Right lobe of liver (tissue), 6 donors: ENCODE results near the gene ACTG1. TPM values are rescaled to one million over a fixed set of nuclear protein-coding genes. Genes with fewer than 3 reads are reported as not detected.

ENCODE experiments used
- ATAC-seq, 4 donors: fragments of 200-7000 bp; cut with Tn5 transposase; one replicate each; pipeline ENCODE4 v1.9.1; 2020; ENCODE audit warnings: mild to moderate bottlenecking in 4 of 4, moderate library complexity in 4 of 4
- DNase-seq, 3 donors: peaks; one replicate each; pipeline ENCODE4 v3.0.0-alpha.2; 2020
- H3K27ac ChIP-seq, 3 donors: fragments of 200-600 bp; one replicate each; pipeline ENCODE4 v1.8.0; 2022
- H3K27me3 ChIP-seq, 2 donors: fragments of 200-600 bp; one replicate each; pipeline ENCODE4 v1.8.0; 2022
- H3K36me3 ChIP-seq, 4 donors: fragments of 200-600 bp; sonication (generic) in 1 of 4; one replicate each; pipeline versions ENCODE4 v1.5.1 to v1.8.0; 2017 to 2022; ENCODE audit warnings: control low read depth in 1 of 4
- H3K4me1 ChIP-seq, 4 donors: fragments of 200-600 bp; sonication (generic) in 1 of 4; one replicate each; pipeline versions ENCODE4 v1.5.1 to v1.8.0; 2017 to 2022; ENCODE audit warnings: control low read depth in 1 of 4
- H3K4me3 ChIP-seq, 3 donors: fragments of 200-600 bp; one replicate each; pipeline ENCODE4 v1.8.0; 2022
- H3K9me3 ChIP-seq, 4 donors: fragments of 200-600 bp; sonication (generic) in 1 of 4; one replicate each; pipeline versions ENCODE4 v1.5.1 to v1.8.0; 2017 to 2022; ENCODE audit warnings: control low read depth in 1 of 4
- POLR2A ChIP-seq: fragments of 450-650 bp; IDR thresholded peaks from one replicate; pipeline ENCODE4 v1.6.1; 2017; ENCODE audit warnings: antibody characterized with exemption, mild to moderate bottlenecking
- WGBS: methylation state at CpG from one replicate; pipeline ENCODE4 v1.1.6; 2018; ENCODE audit warnings: low coverage, low lambda C conversion rate; ENCODE audit not compliant: insufficient coverage; ENCODE audit errors: missing lambda C conversion rate; 5-methylcytosine and 5-hydroxymethylcytosine counted together
- intact Hi-C, 2 donors: fragments of 100-400 bp; cut with DNase I; formaldehyde crosslinking; loops; one replicate each; pipeline versions ENCODE4 v1.11.2 to v1.14.1; 2022
- total RNA-seq, 6 experiments: library from RNA; depleted of rRNA in 2 of 6; stranded (reverse); fragments of >200 nt in 2 of 6; fragmentation: NEBNext Ultra II Directional in 3 of 6; extraction: Animal tissue kit (Norgen Biotek cat#: 25700) in 3 of 6; gene quantifications; one replicate each; pipeline versions ENCODE4 v1.1.0 to v1.2.4, GENCODE V29; 2016 to 2023
- TF ChIP-seq, protein P1 (sequence below), 4 donors: fragments of 200-600 bp in 3 of 4; fragments of 450-650 bp in 1 of 4; IDR thresholded peaks; one replicate each; pipeline versions ENCODE4 v1.5.1 to v1.8.0; 2016 to 2022; ENCODE audit warnings: antibody characterized with exemption in 4 of 4, mild to moderate bottlenecking in 2 of 4
- donor health status: DM: no; HTN: yes; CAD: no.
- donor health status: DM: no; HTN: no; CAD: no.
- donor health status: DM: no; HTN: no; CAD: no.
- donor health status: DM: no; HTN: yes; CAD: no.
- donor health status: DM: no; HTN: yes; CAD: no.

The ACTG1 gene
- total RNA-seq, 6 experiments from 2014 or later = 218 to 2,508 (median 1,326) TPM

DNA sequence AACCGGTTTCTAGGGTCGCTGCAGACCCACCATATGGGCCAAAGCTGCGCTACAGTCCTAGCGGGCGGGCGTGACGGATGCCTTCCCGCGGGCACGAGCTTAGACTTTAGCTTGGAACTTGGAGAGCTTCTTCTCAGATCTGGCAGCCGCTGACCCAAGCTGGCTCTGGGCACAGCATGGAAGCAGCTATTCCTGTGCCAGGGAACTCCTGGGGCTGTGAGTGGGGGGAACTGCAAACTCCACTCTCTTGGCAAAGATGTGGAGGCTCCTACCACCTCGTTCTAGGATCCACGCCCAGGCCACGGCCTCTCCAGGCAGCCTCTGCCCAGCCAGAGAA is 30.7 kb upstream of the ACTG1 start:
- no peaks in the 10 kb centered on the region for H3K27me3 ChIP-seq
- ATAC-seq (no peak), DNase-seq (no peak)
- no peaks in the 10 kb centered on the region for H3K4me1 ChIP-seq
- H3K4me3 ChIP-seq = no peak overlapping the region
- H3K27ac ChIP-seq = no peak overlapping the region
- H3K36me3 ChIP-seq = peaks cover 0 to 40% (median 8%) of the 10 kb centered on the region in 4 donors
- no peak for TF ChIP-seq POLR2A
- TF ChIP-seq, protein P1, sequence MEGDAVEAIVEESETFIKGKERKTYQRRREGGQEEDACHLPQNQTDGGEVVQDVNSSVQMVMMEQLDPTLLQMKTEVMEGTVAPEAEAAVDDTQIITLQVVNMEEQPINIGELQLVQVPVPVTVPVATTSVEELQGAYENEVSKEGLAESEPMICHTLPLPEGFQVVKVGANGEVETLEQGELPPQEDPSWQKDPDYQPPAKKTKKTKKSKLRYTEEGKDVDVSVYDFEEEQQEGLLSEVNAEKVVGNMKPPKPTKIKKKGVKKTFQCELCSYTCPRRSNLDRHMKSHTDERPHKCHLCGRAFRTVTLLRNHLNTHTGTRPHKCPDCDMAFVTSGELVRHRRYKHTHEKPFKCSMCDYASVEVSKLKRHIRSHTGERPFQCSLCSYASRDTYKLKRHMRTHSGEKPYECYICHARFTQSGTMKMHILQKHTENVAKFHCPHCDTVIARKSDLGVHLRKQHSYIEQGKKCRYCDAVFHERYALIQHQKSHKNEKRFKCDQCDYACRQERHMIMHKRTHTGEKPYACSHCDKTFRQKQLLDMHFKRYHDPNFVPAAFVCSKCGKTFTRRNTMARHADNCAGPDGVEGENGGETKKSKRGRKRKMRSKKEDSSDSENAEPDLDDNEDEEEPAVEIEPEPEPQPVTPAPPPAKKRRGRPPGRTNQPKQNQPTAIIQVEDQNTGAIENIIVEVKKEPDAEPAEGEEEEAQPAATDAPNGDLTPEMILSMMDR (IDR thresholded peaks at IDR 0.05) = no peak
- no peaks in the 10 kb centered on the region for H3K9me3 ChIP-seq
- WGBS = no CpG with 5 or more reads among the region's 14 CpGs
- intact Hi-C loops = no loop called here

DNA sequence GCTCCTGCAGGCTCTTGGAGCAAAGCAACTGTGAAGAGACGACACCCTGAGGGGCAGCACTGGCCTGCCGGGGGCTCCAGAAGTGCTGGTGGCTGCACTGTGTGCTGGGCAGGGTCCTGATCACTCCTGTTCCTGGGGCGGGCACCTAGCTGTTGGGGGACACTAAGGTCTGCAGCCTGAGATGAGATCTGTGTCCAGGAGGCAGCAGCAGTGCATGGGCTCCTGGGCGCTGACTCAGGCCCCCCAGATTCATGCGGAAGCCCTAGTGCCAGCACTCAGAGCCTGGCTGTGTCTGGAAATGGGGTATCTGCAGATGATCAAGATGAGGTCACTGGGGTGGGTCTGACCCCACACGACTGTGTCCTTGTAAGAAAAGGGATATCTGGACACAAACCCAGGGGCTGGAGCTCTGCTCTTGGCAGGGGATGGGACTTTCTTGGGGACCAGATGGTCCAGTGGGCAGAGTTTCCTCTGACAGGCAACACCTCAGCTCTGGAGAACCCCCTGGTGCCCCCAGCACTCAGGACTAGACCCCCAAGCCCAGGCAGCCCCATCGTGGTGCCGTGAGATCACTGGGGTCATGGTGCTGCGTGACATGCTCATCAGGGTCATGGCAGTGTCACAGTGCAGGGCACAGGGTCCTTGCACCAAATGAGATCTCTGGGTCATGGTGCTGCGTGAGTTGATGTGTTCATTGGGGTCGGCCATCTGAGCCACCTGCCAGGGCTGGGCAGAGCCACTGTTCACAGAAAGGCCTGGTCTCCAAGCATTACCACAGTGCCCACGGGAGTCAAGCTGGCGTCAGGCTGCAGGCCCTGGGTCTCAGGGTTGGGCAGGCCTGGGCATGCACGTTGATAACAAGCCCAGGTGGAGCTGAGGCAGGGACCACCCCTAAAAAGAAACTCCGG is 30.1 kb upstream of the ACTG1 start:
- no peaks in the 10 kb centered on the region for H3K4me1 ChIP-seq
- H3K4me3 ChIP-seq = no peak overlapping the region
- DNase-seq (no peak), ATAC-seq (no peak)
- peaks cover 0 to 36% (median 8%) of the 10 kb centered on the region in 4 donors for H3K36me3 ChIP-seq
- intact Hi-C loops = no loop called here
- no peak for TF ChIP-seq POLR2A
- TF ChIP-seq, protein P1 (IDR thresholded peaks at IDR 0.05) = no peak
- H3K27me3 ChIP-seq = no peaks in the 10 kb centered on the region
- H3K9me3 ChIP-seq = no peaks in the 10 kb centered on the region
- H3K27ac ChIP-seq = no peak overlapping the region
- 47% methylated on average over 3 of the region's 15 CpGs for WGBS

DNA sequence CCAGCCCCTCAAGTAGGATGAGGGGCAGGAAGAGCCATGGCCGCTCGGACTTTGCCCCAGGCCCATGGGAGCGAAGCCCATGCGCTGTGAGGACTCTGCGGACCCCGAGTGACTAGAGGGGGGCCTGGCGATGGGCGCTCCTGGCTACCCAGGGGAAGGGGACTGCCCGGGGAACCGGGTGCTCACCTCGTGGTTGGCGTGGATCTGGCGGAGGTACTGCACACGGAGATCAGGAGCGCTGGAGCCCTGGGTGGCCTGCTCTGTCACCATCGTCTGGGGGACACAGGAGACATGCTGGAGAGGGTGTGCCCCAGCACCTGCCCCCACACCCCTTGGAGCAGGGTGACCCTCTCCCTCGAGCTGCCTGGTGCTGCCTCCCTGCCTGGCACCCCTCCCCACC is 28.5 kb upstream of the ACTG1 start:
- intact Hi-C loops = no loop called here
- Histone ChIP-seq H3K4me3 (no peak overlapping the region), H3K27me3 (no peaks in the 10 kb centered on the region), H3K27ac (no peak overlapping the region), H3K9me3 (no peaks in the 10 kb centered on the region), H3K4me1 (no peaks in the 10 kb centered on the region), H3K36me3 (peaks cover 0 to 20% (median 4%) of the 10 kb centered on the region in 4 donors)
- no CpG with 5 or more reads among the region's 17 CpGs for WGBS
- ATAC-seq = no peak
- TF ChIP-seq, protein P1 (IDR thresholded peaks at IDR 0.05) = no peak
- no peak for TF ChIP-seq POLR2A
- no peak for DNase-seq

DNA sequence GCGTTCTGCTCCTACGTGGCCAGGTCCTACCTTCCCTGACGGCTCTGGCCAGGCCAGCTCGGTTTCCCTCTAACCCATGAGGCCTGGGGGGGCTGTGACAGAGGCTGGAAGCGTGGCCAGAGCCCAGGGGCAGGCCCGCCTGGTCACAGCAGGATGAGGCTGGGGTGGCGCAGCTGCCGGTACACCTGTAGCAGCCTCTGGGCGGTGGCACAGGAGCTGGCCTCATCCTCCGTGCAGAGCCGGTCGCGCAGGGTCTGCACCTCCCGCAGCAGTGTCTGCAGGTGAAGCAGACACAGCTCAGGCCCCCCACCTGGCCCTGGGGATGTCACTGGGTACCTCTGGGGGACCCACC is 28.1 kb upstream of the ACTG1 start:
- Histone ChIP-seq H3K4me1 (no peaks in the 10 kb centered on the region), H3K4me3 (no peak overlapping the region), H3K36me3 (peaks cover 0 to 16% (median 4%) of the 10 kb centered on the region in 4 donors), H3K27ac (no peak overlapping the region), H3K9me3 (no peaks in the 10 kb centered on the region), H3K27me3 (no peaks in the 10 kb centered on the region)
- TF ChIP-seq, protein P1 (IDR thresholded peaks at IDR 0.05) = no peak
- TF ChIP-seq POLR2A = no peak
- DNase-seq (no peak), ATAC-seq (no peak)
- WGBS = no CpG with 5 or more reads among the region's 14 CpGs
- intact Hi-C loops = no loop called here
